Epithelial cell of esophagus (primary cell): ENCODE measurements around the gene SERHL2.
"Not testable (repeated sequence)": the region's sequence is repeated elsewhere in the genome, so short reads cannot be mapped to it uniquely, and the experiment has no call there.

Source experiments
- DNase-seq: peaks from one replicate; pipeline ENCODE4 v3.0.0; 2010; ENCODE audit warnings: low read depth
- H3K4me3 ChIP-seq: 2 replicates; pipeline ENCODE4 v1.5.1; 2011; ENCODE audit warnings: mild to moderate bottlenecking, low read length, control low read depth
- TF ChIP-seq, protein P1 (sequence below): IDR thresholded peaks from 2 replicates; pipeline ENCODE4 v1.5.1; 2011; ENCODE audit warnings: low read depth, mild to moderate bottlenecking, low read length, control low read depth, inconsistent platforms; ENCODE audit not compliant: insufficient read depth; ENCODE audit errors: missing control alignments

The SERHL2 gene

GRCh38 chr22:42613872-42614301, 60.1 kb downstream of the SERHL2 start:
- DNase-seq = peak; percentile 53
- TF ChIP-seq, protein P1, sequence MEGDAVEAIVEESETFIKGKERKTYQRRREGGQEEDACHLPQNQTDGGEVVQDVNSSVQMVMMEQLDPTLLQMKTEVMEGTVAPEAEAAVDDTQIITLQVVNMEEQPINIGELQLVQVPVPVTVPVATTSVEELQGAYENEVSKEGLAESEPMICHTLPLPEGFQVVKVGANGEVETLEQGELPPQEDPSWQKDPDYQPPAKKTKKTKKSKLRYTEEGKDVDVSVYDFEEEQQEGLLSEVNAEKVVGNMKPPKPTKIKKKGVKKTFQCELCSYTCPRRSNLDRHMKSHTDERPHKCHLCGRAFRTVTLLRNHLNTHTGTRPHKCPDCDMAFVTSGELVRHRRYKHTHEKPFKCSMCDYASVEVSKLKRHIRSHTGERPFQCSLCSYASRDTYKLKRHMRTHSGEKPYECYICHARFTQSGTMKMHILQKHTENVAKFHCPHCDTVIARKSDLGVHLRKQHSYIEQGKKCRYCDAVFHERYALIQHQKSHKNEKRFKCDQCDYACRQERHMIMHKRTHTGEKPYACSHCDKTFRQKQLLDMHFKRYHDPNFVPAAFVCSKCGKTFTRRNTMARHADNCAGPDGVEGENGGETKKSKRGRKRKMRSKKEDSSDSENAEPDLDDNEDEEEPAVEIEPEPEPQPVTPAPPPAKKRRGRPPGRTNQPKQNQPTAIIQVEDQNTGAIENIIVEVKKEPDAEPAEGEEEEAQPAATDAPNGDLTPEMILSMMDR = no peak
- peak overlapping the region; percentile 89 for H3K4me3 ChIP-seq

GRCh38 chr22:42614312-42615091, 60.7 kb downstream of the SERHL2 start, which contains the start of gene POLDIP3:
POLDIP3 (minus strand) TSS chr22:42614883; CDS start chr22:42614857, 26 bp downstream.
- peak within 1 kb of the TSS; percentile 89 for H3K4me3 ChIP-seq
- TF ChIP-seq, protein P1 = peak; percentile 26
- DNase-seq = peak; percentile 99

DNA sequence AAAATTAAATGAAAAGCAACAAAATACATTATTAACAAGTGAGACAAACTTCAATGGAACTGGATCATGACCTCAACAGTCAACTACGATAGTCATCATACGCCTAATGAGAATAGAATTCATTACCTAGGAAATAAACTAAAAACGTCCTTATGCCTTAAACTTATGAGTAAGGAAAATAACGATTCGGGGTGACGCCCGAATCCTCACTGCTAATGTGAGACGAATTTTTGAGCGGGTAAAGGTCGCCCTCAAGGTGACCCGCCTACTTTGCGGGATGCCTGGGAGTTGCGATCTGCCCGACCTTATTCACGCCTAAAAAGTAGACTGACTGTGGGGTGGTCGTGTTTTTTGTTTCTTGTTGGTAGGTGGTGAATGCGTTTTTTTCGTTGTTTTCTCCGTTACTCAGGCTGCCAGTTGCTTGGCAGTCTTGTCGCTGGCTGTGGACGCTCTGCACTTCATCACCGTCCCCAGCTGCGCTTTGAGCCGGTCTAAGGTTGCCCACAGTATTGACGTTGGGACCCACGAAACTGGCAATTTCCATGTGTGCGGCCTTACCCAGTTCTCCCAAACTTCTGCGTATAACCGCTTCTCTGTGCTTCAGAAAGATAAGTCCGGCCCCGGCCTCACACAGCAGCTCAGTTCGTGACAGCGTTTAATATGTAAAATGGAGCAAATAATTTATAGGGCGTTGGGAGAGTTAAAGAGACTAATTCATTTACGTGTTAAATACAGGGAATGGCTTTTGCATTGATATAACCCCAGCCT, 61.5 kb downstream of the SERHL2 start:
- H3K4me3 ChIP-seq = peak overlapping the region; percentile 89
- DNase-seq = peak; percentile 95
- TF ChIP-seq, protein P1 = no peak

DNA sequence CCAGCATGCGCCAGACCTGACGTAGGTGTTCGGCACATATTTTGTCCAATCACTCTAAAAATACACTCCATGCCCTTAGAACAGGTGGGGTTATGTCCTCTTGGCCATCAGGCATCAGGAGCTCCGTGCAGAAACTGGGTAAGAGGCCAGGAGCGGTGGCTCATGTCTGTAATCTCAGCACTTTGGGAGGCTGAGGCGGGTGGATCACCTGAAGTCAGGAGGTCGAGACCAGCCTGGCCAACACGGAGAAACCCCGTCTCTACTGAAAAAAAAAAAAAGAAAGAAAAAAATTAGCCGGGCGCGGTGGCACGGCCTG, 62.1 kb downstream of the SERHL2 start:
- peak overlapping the region; percentile 89 for H3K4me3 ChIP-seq
- not testable (repeated sequence) for DNase-seq

DNA sequence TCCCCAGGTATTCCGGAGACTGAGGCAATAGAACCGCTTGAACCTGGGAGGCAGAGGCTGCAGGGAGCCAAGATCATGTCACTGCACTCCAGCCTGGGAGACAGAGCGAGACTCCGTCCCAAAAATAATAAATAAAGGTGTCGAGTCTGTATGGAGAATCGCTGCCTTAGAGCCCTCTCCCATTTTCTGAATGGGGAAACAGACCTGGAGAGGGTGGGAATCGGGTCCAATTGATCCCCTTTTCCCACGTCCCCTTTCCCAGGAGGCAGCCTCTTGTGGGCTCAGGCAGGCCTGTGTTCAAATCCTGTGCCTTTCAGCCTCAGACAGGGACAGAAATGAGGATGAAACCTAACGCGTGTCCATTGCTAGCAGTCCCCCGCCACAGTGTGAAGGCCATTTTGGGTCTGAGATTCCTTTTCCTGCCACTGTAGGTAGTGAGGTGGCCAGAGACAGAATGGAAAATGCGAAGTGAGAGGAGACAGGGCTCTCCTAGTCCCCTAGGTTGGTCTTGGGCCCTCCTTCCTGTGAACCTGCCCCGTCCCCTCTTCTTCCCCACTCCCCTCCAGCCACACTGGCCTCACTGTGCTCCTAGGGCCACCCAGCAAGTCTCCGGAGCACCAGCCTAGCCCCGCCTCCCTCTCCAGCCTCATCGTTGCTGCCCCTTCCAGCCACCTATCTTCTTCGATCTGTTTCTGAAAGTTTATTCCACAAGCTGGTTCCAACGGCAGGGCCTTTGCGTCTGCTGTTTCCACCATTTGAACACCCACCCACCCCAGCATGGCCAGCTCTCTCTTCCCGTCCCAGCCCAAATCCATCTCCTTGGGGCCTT, 63.6 kb downstream of the SERHL2 start:
- no peak for DNase-seq
- TF ChIP-seq, protein P1 = no peak
- H3K4me3 ChIP-seq = no peak overlapping the region

- DNase-seq = no peak
- H3K4me3 ChIP-seq = no peak overlapping the region
- TF ChIP-seq, protein P1 = no peak
Observed at GRCh38 chr22:42619261-42620063, 65.7 kb downstream of the SERHL2 start.
